ENCODE measurements around the gene TRIM9.

Gene TRIM9

DNA sequence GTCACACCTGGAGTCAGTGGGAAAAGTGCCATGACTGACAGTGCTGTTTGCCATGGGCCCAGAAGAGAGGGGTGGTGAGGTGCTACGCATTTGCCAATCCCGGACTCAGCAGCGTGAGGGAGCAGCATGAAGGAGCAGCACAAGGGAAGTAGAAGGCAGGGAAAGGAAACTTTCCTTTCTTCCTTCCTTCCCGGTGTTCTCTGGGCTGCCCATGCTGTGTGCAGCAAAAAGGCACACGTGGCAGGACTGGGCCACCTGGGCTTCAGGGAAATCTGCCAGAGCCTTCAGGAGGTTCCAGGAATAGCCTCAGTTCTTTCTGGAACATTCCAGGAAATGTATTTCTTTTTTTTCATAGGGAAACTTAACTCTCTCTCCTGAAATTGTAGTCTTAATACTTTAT, 23.0 kb downstream of the TRIM9 start:
- Histone ChIP-seq H3K4ac (ENCODE audit: low read depth in 1 of 2, low read length in 2 of 2) (no peak overlapping the region), H2AK5ac (ENCODE audit: low read length, severe bottlenecking) (no peak overlapping the region), H2BK15ac (ENCODE audit: low read depth, poor library complexity, severe bottlenecking) (no peak overlapping the region), H3K9ac (ENCODE audit: low read length) (peak overlapping the region; percentile 14), H3K36me3 (ENCODE audit: control insufficient read depth in 1 of 2, insufficient read depth in 2 of 2, low read depth in 1 of 2, low read length in 2 of 2) (no peaks in the 10 kb centered on the region), H3K27ac (ENCODE audit: low read length, poor library complexity, severe bottlenecking) (no peak overlapping the region), H3K27me3 (ENCODE audit: control insufficient read depth in 1 of 2, insufficient read depth in 1 of 2, low read length in 2 of 2) (no peaks in the 10 kb centered on the region), H3K14ac (ENCODE audit: low read length in 2 of 2) (no peak overlapping the region), H4K8ac (ENCODE audit: low read length) (no peak overlapping the region), H3K4me1 (ENCODE audit: control insufficient read depth, insufficient read depth, low read depth, low read length) (peaks cover 3% of the 10 kb centered on the region), H4K91ac (ENCODE audit: low read length) (peak overlapping the region; percentile 27), H3K79me1 (replicated peaks; ENCODE audit: low read length, poor library complexity, severe bottlenecking) (no peaks in the 10 kb centered on the region), H2BK5ac (ENCODE audit: low read depth, low read length, poor library complexity, severe bottlenecking) (no peak overlapping the region), H2AFZ (ENCODE audit: low read depth, low read length) (no peak overlapping the region), H2BK12ac (ENCODE audit: low read length in 2 of 2) (no peak overlapping the region), H3K4me2 (ENCODE audit: low read length, poor library complexity, severe bottlenecking) (no peak overlapping the region), H3K9me3 (ENCODE audit: control insufficient read depth, low read length) (no peaks in the 10 kb centered on the region), H3K4me3 (ENCODE audit: insufficient read depth in 1 of 2, low read depth in 1 of 2, low read length in 2 of 2) (no peak overlapping the region), H2BK120ac (ENCODE audit: low read depth, low read length) (no peak overlapping the region), H3K18ac (ENCODE audit: low read depth in 1 of 2, low read length in 2 of 2) (no peak overlapping the region), H3K23ac (ENCODE audit: low read length in 2 of 2) (no peak overlapping the region)
- DNase-seq = no peak
- 85% methylated on average over 5 of the region's 5 CpGs for WGBS

DNA sequence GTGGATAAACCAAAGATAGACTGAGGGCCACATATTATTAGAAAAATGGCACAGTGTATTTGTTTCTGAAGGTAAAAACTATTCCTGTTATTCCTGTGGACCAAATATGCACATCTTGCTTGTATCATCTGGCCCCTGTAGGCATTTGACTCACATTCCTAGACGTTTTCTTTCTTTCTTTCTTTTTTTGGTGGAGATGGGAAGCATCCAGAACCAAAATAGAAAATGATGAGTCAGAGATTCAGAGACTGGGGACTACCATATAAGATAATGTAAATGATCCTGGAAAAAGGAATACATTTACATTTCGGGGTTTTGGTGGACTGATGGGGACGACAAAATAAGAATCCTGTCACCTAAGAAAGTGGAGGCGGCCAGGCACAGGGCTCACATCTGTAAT, 24.2 kb downstream of the TRIM9 start:
- no peaks in the 10 kb centered on the region for H3K9me3 ChIP-seq (ENCODE audit: control insufficient read depth, low read length)
- H2BK15ac ChIP-seq (ENCODE audit: low read depth, poor library complexity, severe bottlenecking) = no peak overlapping the region
- no peaks in the 10 kb centered on the region for H3K27me3 ChIP-seq (ENCODE audit: control insufficient read depth in 1 of 2, insufficient read depth in 1 of 2, low read length in 2 of 2)
- 90% methylated on average over 3 of the region's 4 CpGs for WGBS
- no peak for DNase-seq
- H3K4ac ChIP-seq (ENCODE audit: low read depth in 1 of 2, low read length in 2 of 2) = no peak overlapping the region
- H3K4me3 ChIP-seq (ENCODE audit: insufficient read depth in 1 of 2, low read depth in 1 of 2, low read length in 2 of 2) = no peak overlapping the region
- H2BK5ac ChIP-seq (ENCODE audit: low read depth, low read length, poor library complexity, severe bottlenecking) = no peak overlapping the region
- no peaks in the 10 kb centered on the region for H3K36me3 ChIP-seq (ENCODE audit: control insufficient read depth in 1 of 2, insufficient read depth in 2 of 2, low read depth in 1 of 2, low read length in 2 of 2)
- H3K27ac ChIP-seq (ENCODE audit: low read length, poor library complexity, severe bottlenecking) = no peak overlapping the region
- H2BK120ac ChIP-seq (ENCODE audit: low read depth, low read length) = no peak overlapping the region
- no peak overlapping the region for H3K14ac ChIP-seq (ENCODE audit: low read length in 2 of 2)
- H4K8ac ChIP-seq (ENCODE audit: low read length) = no peak overlapping the region
- no peak overlapping the region for H3K9ac ChIP-seq (ENCODE audit: low read length)
- no peak overlapping the region for H2AK5ac ChIP-seq (ENCODE audit: low read length, severe bottlenecking)
- H3K4me1 ChIP-seq (ENCODE audit: control insufficient read depth, insufficient read depth, low read depth, low read length) = peaks cover 3% of the 10 kb centered on the region
- no peak overlapping the region for H2BK12ac ChIP-seq (ENCODE audit: low read length in 2 of 2)
- no peak overlapping the region for H4K91ac ChIP-seq (ENCODE audit: low read length)
- no peak overlapping the region for H3K18ac ChIP-seq (ENCODE audit: low read depth in 1 of 2, low read length in 2 of 2)
- no peak overlapping the region for H3K4me2 ChIP-seq (ENCODE audit: low read length, poor library complexity, severe bottlenecking)
- H2AFZ ChIP-seq (ENCODE audit: low read depth, low read length) = no peak overlapping the region
- H3K79me1 ChIP-seq (replicated peaks; ENCODE audit: low read length, poor library complexity, severe bottlenecking) = no peaks in the 10 kb centered on the region
- no peak overlapping the region for H3K23ac ChIP-seq (ENCODE audit: low read length in 2 of 2)

- no peak overlapping the region for H2BK5ac ChIP-seq (ENCODE audit: low read depth, low read length, poor library complexity, severe bottlenecking)
- no peak overlapping the region for H3K4ac ChIP-seq (ENCODE audit: low read depth in 1 of 2, low read length in 2 of 2)
- no peak overlapping the region for H2BK120ac ChIP-seq (ENCODE audit: low read depth, low read length)
- H2BK12ac ChIP-seq (ENCODE audit: low read length in 2 of 2) = no peak overlapping the region
- H3K4me2 ChIP-seq (ENCODE audit: low read length, poor library complexity, severe bottlenecking) = no peak overlapping the region
- H3K9me3 ChIP-seq (ENCODE audit: control insufficient read depth, low read length) = no peaks in the 10 kb centered on the region
- H3K36me3 ChIP-seq (ENCODE audit: control insufficient read depth in 1 of 2, insufficient read depth in 2 of 2, low read depth in 1 of 2, low read length in 2 of 2) = no peaks in the 10 kb centered on the region
- no peak overlapping the region for H2BK15ac ChIP-seq (ENCODE audit: low read depth, poor library complexity, severe bottlenecking)
- no peaks in the 10 kb centered on the region for H3K79me1 ChIP-seq (replicated peaks; ENCODE audit: low read length, poor library complexity, severe bottlenecking)
- no peak overlapping the region for H3K14ac ChIP-seq (ENCODE audit: low read length in 2 of 2)
- peaks cover 3% of the 10 kb centered on the region for H3K4me1 ChIP-seq (ENCODE audit: control insufficient read depth, insufficient read depth, low read depth, low read length)
- H4K91ac ChIP-seq (ENCODE audit: low read length) = no peak overlapping the region
- no peak overlapping the region for H3K18ac ChIP-seq (ENCODE audit: low read depth in 1 of 2, low read length in 2 of 2)
- no peak overlapping the region for H3K4me3 ChIP-seq (ENCODE audit: insufficient read depth in 1 of 2, low read depth in 1 of 2, low read length in 2 of 2)
- H3K27me3 ChIP-seq (ENCODE audit: control insufficient read depth in 1 of 2, insufficient read depth in 1 of 2, low read length in 2 of 2) = no peaks in the 10 kb centered on the region
- no peak overlapping the region for H3K23ac ChIP-seq (ENCODE audit: low read length in 2 of 2)
- no peak overlapping the region for H3K27ac ChIP-seq (ENCODE audit: low read length, poor library complexity, severe bottlenecking)
- no peak overlapping the region for H4K8ac ChIP-seq (ENCODE audit: low read length)
- DNase-seq = peak; percentile 7
- no peak overlapping the region for H2AFZ ChIP-seq (ENCODE audit: low read depth, low read length)
- H3K9ac ChIP-seq (ENCODE audit: low read length) = no peak overlapping the region
- no peak overlapping the region for H2AK5ac ChIP-seq (ENCODE audit: low read length, severe bottlenecking)
Observed at GRCh38 chr14:51069055-51069454, 25.9 kb downstream of the TRIM9 start.

DNA sequence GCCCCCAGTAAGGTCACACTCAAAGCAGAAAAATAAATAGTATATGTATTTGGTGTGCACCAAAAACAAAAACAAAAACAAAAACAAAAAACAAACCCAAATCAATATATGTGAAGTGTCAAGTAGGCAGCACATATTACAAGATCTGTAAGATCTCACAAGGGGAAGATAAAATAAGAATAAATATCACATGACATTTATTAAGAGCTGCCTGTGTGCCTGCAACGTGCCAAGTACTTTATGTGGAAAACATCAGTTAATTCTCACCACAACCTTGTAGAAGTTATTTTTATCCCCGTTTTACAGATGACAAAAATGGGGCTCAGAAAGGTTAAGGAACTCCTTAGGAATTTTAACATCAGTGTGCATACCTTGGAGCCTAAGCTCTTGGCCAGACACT, 26.6 kb downstream of the TRIM9 start:
- H2BK120ac ChIP-seq (ENCODE audit: low read depth, low read length) = no peak overlapping the region
- no peak overlapping the region for H2AK5ac ChIP-seq (ENCODE audit: low read length, severe bottlenecking)
- no peak overlapping the region for H3K4me3 ChIP-seq (ENCODE audit: insufficient read depth in 1 of 2, low read depth in 1 of 2, low read length in 2 of 2)

More for the DNA sequence above, 26.6 kb downstream of the TRIM9 start:
- no peak overlapping the region for H3K23ac ChIP-seq (ENCODE audit: low read length in 2 of 2)
- no peak overlapping the region for H3K18ac ChIP-seq (ENCODE audit: low read depth in 1 of 2, low read length in 2 of 2)
- WGBS = 77% methylated on average over 2 of the region's 2 CpGs
- H3K9me3 ChIP-seq (ENCODE audit: control insufficient read depth, low read length) = no peaks in the 10 kb centered on the region
- H2BK12ac ChIP-seq (ENCODE audit: low read length in 2 of 2) = no peak overlapping the region
- DNase-seq = no peak
- no peak overlapping the region for H3K9ac ChIP-seq (ENCODE audit: low read length)
- peaks cover 3% of the 10 kb centered on the region for H3K4me1 ChIP-seq (ENCODE audit: control insufficient read depth, insufficient read depth, low read depth, low read length)
- H4K8ac ChIP-seq (ENCODE audit: low read length) = no peak overlapping the region
- no peak overlapping the region for H3K14ac ChIP-seq (ENCODE audit: low read length in 2 of 2)
- no peak overlapping the region for H2BK5ac ChIP-seq (ENCODE audit: low read depth, low read length, poor library complexity, severe bottlenecking)
- no peaks in the 10 kb centered on the region for H3K36me3 ChIP-seq (ENCODE audit: control insufficient read depth in 1 of 2, insufficient read depth in 2 of 2, low read depth in 1 of 2, low read length in 2 of 2)
- no peak overlapping the region for H2AFZ ChIP-seq (ENCODE audit: low read depth, low read length)
- H3K79me1 ChIP-seq (replicated peaks; ENCODE audit: low read length, poor library complexity, severe bottlenecking) = no peaks in the 10 kb centered on the region
- H3K27ac ChIP-seq (ENCODE audit: low read length, poor library complexity, severe bottlenecking) = no peak overlapping the region
- H3K4me2 ChIP-seq (ENCODE audit: low read length, poor library complexity, severe bottlenecking) = no peak overlapping the region
- no peak overlapping the region for H2BK15ac ChIP-seq (ENCODE audit: low read depth, poor library complexity, severe bottlenecking)
- no peak overlapping the region for H4K91ac ChIP-seq (ENCODE audit: low read length)
- no peaks in the 10 kb centered on the region for H3K27me3 ChIP-seq (ENCODE audit: control insufficient read depth in 1 of 2, insufficient read depth in 1 of 2, low read length in 2 of 2)
- H3K4ac ChIP-seq (ENCODE audit: low read depth in 1 of 2, low read length in 2 of 2) = no peak overlapping the region

Measured in mesenchymal stem cell (in vitro differentiated cells and primary cell).